Bladder microvascular endothelial cell (primary cell): ENCODE results near the gene HOOK2. TPM values are rescaled to one million over a fixed set of nuclear protein-coding genes. Genes with fewer than 3 reads are reported as not detected.

ENCODE experiments used
- total RNA-seq: library from RNA; depleted of rRNA; stranded (reverse); fragments of >200 nt; gene quantifications from 2 replicates; pipeline ENCODE4 v1.2.3, GENCODE V29; 2014

HOOK2 gene
- total RNA-seq = 7.4 and 19.0 TPM in 2 replicates

GRCh38 chr19:12774588-12775555, at the start of gene HOOK2:
Gene HOOK2 (minus strand): TSS chr19:12775552. CDS start chr19:12775449, 103 bp downstream.

GRCh38 chr19:12806242-12807081, 31.1 kb upstream of the HOOK2 start, which contains the start of gene RNASEH2A:
Gene RNASEH2A (plus strand): TSS chr19:12806584. CDS start chr19:12806674, 90 bp downstream.

GRCh38 chr19:12801466-12802266, 26.3 kb upstream of the HOOK2 start, which contains the start of the genes PRDX2 and THSD8:
Gene PRDX2 (minus strand): TSS chr19:12801800. CDS start chr19:12801261, 539 bp downstream.
Gene THSD8 (plus strand): TSS chr19:12802069. CDS start chr19:12802072, 3 bp downstream.

GRCh38 chr19:12791345-12792050, 16.1 kb upstream of the HOOK2 start, which contains the start of gene JUNB:
Gene JUNB (plus strand): TSS chr19:12791486. CDS start chr19:12791772, 286 bp downstream.

DNA sequence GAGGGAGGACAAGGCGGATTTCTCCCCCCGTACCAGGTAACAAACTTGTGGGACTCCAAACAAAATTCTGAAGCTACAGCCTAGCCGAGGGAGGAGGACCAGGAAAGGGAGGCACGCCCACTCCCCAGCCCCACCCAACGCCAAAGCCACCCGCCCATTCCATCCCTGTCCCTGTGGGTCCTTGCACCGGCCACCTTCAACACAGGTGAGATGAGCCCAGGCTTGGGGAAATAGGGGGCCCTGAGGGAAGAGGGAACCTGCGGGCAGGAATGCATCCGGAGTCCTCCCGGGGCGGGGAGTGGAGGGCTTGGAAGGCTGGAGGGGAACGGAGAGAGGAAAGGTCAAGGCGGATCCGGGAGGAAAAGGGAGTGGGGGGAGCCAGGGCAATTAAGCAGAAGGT, 23.7 kb downstream of the HOOK2 start, which contains the start of gene BEST2:
Gene BEST2 (plus strand): TSS at position 157 of the 400 bp plus-strand sequence. CDS start 802 bp downstream, outside the sequence.

DNA sequence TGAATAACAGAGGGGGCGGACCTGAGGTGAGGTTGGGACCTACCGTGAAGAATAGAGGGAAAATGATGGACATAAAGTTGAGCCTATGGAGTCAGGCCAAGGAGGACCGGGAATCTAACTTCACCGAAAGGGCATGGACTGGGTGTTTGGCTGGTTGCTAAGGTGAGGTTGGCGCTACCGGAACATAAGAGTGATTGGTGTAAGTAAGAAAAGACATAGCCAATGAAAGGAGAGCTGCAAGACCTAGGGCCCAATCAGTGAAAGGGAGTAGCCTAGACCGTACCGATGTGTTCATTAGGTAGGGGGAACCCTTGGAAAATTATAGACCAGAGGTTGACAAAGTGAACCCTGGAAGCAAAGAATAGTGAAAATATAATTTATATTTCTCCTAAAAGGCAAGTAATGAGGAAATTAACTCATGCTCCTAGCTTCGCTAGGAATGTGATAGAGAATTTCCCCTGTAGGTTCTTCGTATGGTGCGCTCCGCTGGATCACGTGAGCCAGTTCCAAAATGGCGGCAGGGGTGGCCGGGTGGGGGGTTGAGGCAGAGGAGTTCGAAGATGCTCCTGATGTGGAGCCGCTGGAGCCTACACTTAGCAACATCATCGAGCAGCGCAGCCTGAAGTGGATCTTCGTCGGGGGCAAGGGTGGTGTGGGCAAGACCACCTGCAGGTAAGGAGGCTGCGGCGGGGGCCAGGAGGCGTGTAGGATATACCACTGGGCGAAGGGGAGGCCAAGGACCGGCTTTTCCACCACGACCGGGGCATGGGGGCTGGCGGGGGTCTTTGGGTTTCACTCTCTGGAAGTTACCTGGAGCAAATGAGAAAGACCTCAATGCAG, 38.1 kb downstream of the HOOK2 start, which contains the start of gene GET3:
Gene GET3 (plus strand): TSS at position 503 of the 840 bp plus-strand sequence. CDS start 9 bp downstream, at position 512.

GRCh38 chr19:12723641-12724426, 51.5 kb downstream of the HOOK2 start, which contains the start of gene TNPO2:
Gene TNPO2 (minus strand): TSS chr19:12723932. CDS start chr19:12720977, 2,955 bp downstream.

Other genes starting within 250 kb of the HOOK2 start
- 5.8 and 9.8 TPM in 2 replicates for gene ZNF564, start 224.1 kb downstream of the HOOK2 start, total RNA-seq
- 3.2 and 9.9 TPM in 2 replicates for gene ZNF490, start 164.7 kb downstream of the HOOK2 start, total RNA-seq
- 9.4 and 14.3 TPM in 2 replicates for gene ZNF791, start 164.6 kb downstream of the HOOK2 start, total RNA-seq
- 31.2 and 64.0 TPM in 2 replicates for gene MAN2B1, start 108.8 kb downstream of the HOOK2 start, total RNA-seq
- 10.0 and 12.6 TPM in 2 replicates for gene WDR83, start 108.7 kb downstream of the HOOK2 start, total RNA-seq
- gene DHPS, start 93.7 kb downstream of the HOOK2 start, total RNA-seq = 49.7 and 50.5 TPM in 2 replicates
- not detected in 2 replicates for gene GNG14, start 87.6 kb downstream of the HOOK2 start, total RNA-seq
- gene FBXW9, start 78.9 kb downstream of the HOOK2 start, total RNA-seq = 4.4 and 5.5 TPM in 2 replicates
- gene TNPO2, start 51.6 kb downstream of the HOOK2 start, total RNA-seq = 20.9 and 53.7 TPM in 2 replicates
- gene TRIR, start 40.9 kb downstream of the HOOK2 start, total RNA-seq = 142 and 167 TPM in 2 replicates
- 66.6 and 79.8 TPM in 2 replicates for gene GET3, start 38.1 kb downstream of the HOOK2 start, total RNA-seq
- not detected in 2 replicates for gene BEST2, start 23.8 kb downstream of the HOOK2 start, total RNA-seq
- gene JUNB, start 15.9 kb upstream of the HOOK2 start, total RNA-seq = 36.8 and 49.2 TPM in 2 replicates
- gene PRDX2, start 26.2 kb upstream of the HOOK2 start, total RNA-seq = 164 and 210 TPM in 2 replicates
- gene THSD8, start 26.5 kb upstream of the HOOK2 start, total RNA-seq = not detected in 2 replicates
- gene RNASEH2A, start 31.0 kb upstream of the HOOK2 start, total RNA-seq = 19.6 and 25.7 TPM in 2 replicates
- not detected in 2 replicates for gene RTBDN, start 59.0 kb upstream of the HOOK2 start, total RNA-seq
- gene MAST1, start 63.0 kb upstream of the HOOK2 start, total RNA-seq = 0.16 and 1.0 TPM in 2 replicates
- gene DNASE2, start 105.9 kb upstream of the HOOK2 start, total RNA-seq = 15.4 and 19.4 TPM in 2 replicates
- 0.06 TPM in 1 of 2 replicates, not detected in the other for gene KLF1, start 111.6 kb upstream of the HOOK2 start, total RNA-seq
- gene GCDH, start 115.6 kb upstream of the HOOK2 start, total RNA-seq = 16.0 and 21.7 TPM in 2 replicates
- gene SYCE2, start 143.7 kb upstream of the HOOK2 start, total RNA-seq = 0.44 and 0.49 TPM in 2 replicates
- 44.8 and 67.8 TPM in 2 replicates for gene FARSA, start 158.2 kb upstream of the HOOK2 start, total RNA-seq
- 1,348 and 1,646 TPM in 2 replicates for gene CALR, start 163.1 kb upstream of the HOOK2 start, total RNA-seq
- gene RAD23A, start 170.3 kb upstream of the HOOK2 start, total RNA-seq = 51.8 and 102 TPM in 2 replicates
- gene GADD45GIP1, start 181.7 kb upstream of the HOOK2 start, total RNA-seq = 20.0 and 20.4 TPM in 2 replicates
- gene DAND5, start 194.0 kb upstream of the HOOK2 start, total RNA-seq = under 0.01 and 0.06 TPM in 2 replicates
- 2.1 and 13.0 TPM in 2 replicates for gene NFIX, start 219.9 kb upstream of the HOOK2 start, total RNA-seq